SK-N-MC (cell line): ENCODE data around the gene PDXP.

Source experiments
- DNase-seq: peaks from one replicate; pipeline ENCODE4 v3.0.0-alpha.2; 2011; ENCODE audit warnings: low read depth, low spot score
- H3K27ac ChIP-seq: fragments of 200-600 bp; sonication (generic); 2 replicates; pipeline ENCODE4 v1.5.1; 2016; ENCODE audit warnings: mixed run types
- H3K36me3 ChIP-seq: fragments of 200-600 bp; sonication (generic); 2 replicates; pipeline ENCODE4 v1.6.1; 2017; ENCODE audit warnings: antibody characterized with exemption, low read length, mixed read lengths; ENCODE audit not compliant: insufficient read depth
- H3K4me3 ChIP-seq: fragments of 200-600 bp; sonication (generic); 2 replicates; pipeline ENCODE4 v1.5.1; 2016
- H3K9ac ChIP-seq: fragments of 200-600 bp; sonication (generic); 2 replicates; pipeline ENCODE4 v1.8.0; 2017; ENCODE audit warnings: mixed run types, mixed read lengths; ENCODE audit not compliant: insufficient read length
- H3K9me3 ChIP-seq: fragments of 200-600 bp; sonication (generic); 2 replicates; pipeline ENCODE4 v1.6.1; 2017; ENCODE audit warnings: low read depth, mild to moderate bottlenecking, antibody characterized with exemption, low read length, moderate library complexity, mixed read lengths
- EZH2 ChIP-seq: fragments of 200-600 bp; sonication (generic); IDR thresholded peaks from one replicate; pipeline ENCODE4 v1.6.1; 2017; ENCODE audit warnings: antibody characterized with exemption
- FOXP2 ChIP-seq: optimal IDR thresholded peaks from 2 replicates; pipeline ENCODE3; 2011; ENCODE audit warnings: mild to moderate bottlenecking, moderate library complexity; ENCODE audit not compliant: insufficient read depth; ENCODE audit errors: extremely low read length, control extremely low read depth
- POLR2AphosphoS5 ChIP-seq: IDR thresholded peaks from 2 replicates; pipeline ENCODE4 v1.6.1; 2012; ENCODE audit warnings: mild to moderate bottlenecking, low read depth, low read length, borderline replicate concordance

Gene PDXP

GRCh38 chr22:37661160-37661924 lies 2.8 kb downstream of the PDXP start:
- TF ChIP-seq FOXP2: no peak
- no peak for TF ChIP-seq EZH2
- TF ChIP-seq POLR2AphosphoS5: no peak
- DNase-seq: no peak
- H3K9ac ChIP-seq: no peak overlapping the region

GRCh38 chr22:37662039-37662438 lies 3.5 kb downstream of the PDXP start:
- Histone ChIP-seq H3K36me3 (peaks cover 15% of the 10 kb centered on the region), H3K27ac (no peak overlapping the region), H3K9me3 (no peaks in the 10 kb centered on the region), H3K4me3 (no peak overlapping the region), H3K9ac (no peak overlapping the region)
- TF ChIP-seq POLR2AphosphoS5: no peak
- TF ChIP-seq EZH2: no peak
- TF ChIP-seq FOXP2: no peak
- no peak for DNase-seq

More at GRCh38 chr22:37661160-37661924, 2.8 kb downstream of the PDXP start:
- H3K27ac ChIP-seq: no peak overlapping the region
- H3K4me3 ChIP-seq: 0 out of 2 replicates have a peak overlapping the region, but pooled peaks have one; percentile 5
- no peaks in the 10 kb centered on the region for H3K9me3 ChIP-seq
- H3K36me3 ChIP-seq: peaks cover 10% of the 10 kb centered on the region

GRCh38 chr22:37663521-37664140 lies 5.1 kb downstream of the PDXP start:
- Histone ChIP-seq H3K27ac (no peak overlapping the region), H3K36me3 (peaks cover 15% of the 10 kb centered on the region)

GRCh38 chr22:37664249-37665101 lies 6.0 kb downstream of the PDXP start:
- H3K4me3 ChIP-seq: no peak overlapping the region
- H3K9ac ChIP-seq: no peak overlapping the region
- H3K27ac ChIP-seq: no peak overlapping the region
- DNase-seq: no peak
- no peak for TF ChIP-seq POLR2AphosphoS5
- no peak for TF ChIP-seq FOXP2
- no peak for TF ChIP-seq EZH2
- peaks cover 15% of the 10 kb centered on the region for H3K36me3 ChIP-seq
- H3K9me3 ChIP-seq: no peaks in the 10 kb centered on the region

More at GRCh38 chr22:37663521-37664140, 5.1 kb downstream of the PDXP start:
- DNase-seq: no peak
- Histone ChIP-seq H3K9me3 (no peaks in the 10 kb centered on the region), H3K4me3 (no peak overlapping the region), H3K9ac (no peak overlapping the region)
- TF ChIP-seq POLR2AphosphoS5 (no peak), EZH2 (no peak), FOXP2 (no peak)

- no peak for TF ChIP-seq FOXP2
- TF ChIP-seq POLR2AphosphoS5: no peak
- TF ChIP-seq EZH2: no peak
- Histone ChIP-seq H3K36me3 (peaks cover 15% of the 10 kb centered on the region), H3K4me3 (no peak overlapping the region), H3K9me3 (no peaks in the 10 kb centered on the region), H3K27ac (no peak overlapping the region), H3K9ac (no peak overlapping the region)
- DNase-seq: no peak
Measured at GRCh38 chr22:37665487-37665886, 7.0 kb downstream of the PDXP start.

GRCh38 chr22:37669586-37669985 lies 11.1 kb downstream of the PDXP start:
- Histone ChIP-seq H3K27ac (no peak overlapping the region), H3K9ac (no peak overlapping the region), H3K9me3 (no peaks in the 10 kb centered on the region), H3K36me3 (peaks cover 15% of the 10 kb centered on the region), H3K4me3 (no peak overlapping the region)
- TF ChIP-seq POLR2AphosphoS5: no peak
- no peak for DNase-seq

- no peak overlapping the region for H3K27ac ChIP-seq
- H3K4me3 ChIP-seq: no peak overlapping the region
- TF ChIP-seq FOXP2 (no peak), POLR2AphosphoS5 (no peak), EZH2 (no peak)
- H3K36me3 ChIP-seq: no peaks in the 10 kb centered on the region
- no peak overlapping the region for H3K9ac ChIP-seq
- no peak for DNase-seq
- H3K9me3 ChIP-seq: no peaks in the 10 kb centered on the region
Measured at GRCh38 chr22:37672206-37672919, 13.8 kb downstream of the PDXP start.

- no peak overlapping the region for H3K9ac ChIP-seq
- H3K27ac ChIP-seq: no peak overlapping the region
Measured at GRCh38 chr22:37672920-37673455, 14.5 kb downstream of the PDXP start.

More at GRCh38 chr22:37672920-37673455, 14.5 kb downstream of the PDXP start:
- Histone ChIP-seq H3K36me3 (no peaks in the 10 kb centered on the region), H3K9me3 (no peaks in the 10 kb centered on the region), H3K4me3 (no peak overlapping the region)
- TF ChIP-seq FOXP2 (no peak), POLR2AphosphoS5 (no peak), EZH2 (no peak)
- no peak for DNase-seq
